Spleen (tissue), 11 donors: ENCODE data around the gene ATP2B2. TPM values are rescaled to one million over a fixed set of nuclear protein-coding genes. Genes with fewer than 3 reads are reported as not detected.
A peak's percentile ranks its signal among the peaks of the same experiment; 100 is the strongest.

Experiments used
- DNase-seq: peaks from one replicate; pipeline ENCODE4 v3.0.0-alpha.2; 2020
- H3K27ac ChIP-seq, 8 donors: fragments of 200-600 bp; sonication (generic) in 7 of 8; 1 replicate in 4 of 8; 2 replicates in 4 of 8; pipeline versions ENCODE4 v1.5.0 to v1.8.0; 2016 to 2021; ENCODE audit warnings: inconsistent platforms in 4 of 8, mild to moderate bottlenecking in 4 of 8, moderate library complexity in 1 of 8
- H3K27me3 ChIP-seq, 7 donors: fragments of 200-600 bp; sonication (generic) in 6 of 7; replicated peaks in 1 of 7; 1 replicate in 4 of 7; 2 replicates in 3 of 7; pipeline versions ENCODE4 v1.5.0 to v1.8.0; 2016 to 2021; ENCODE audit warnings: inconsistent platforms in 3 of 7, mild to moderate bottlenecking in 1 of 7
- H3K36me3 ChIP-seq, 6 donors: fragments of 200-600 bp; sonication (generic) in 5 of 6; 1 replicate in 4 of 6; 2 replicates in 2 of 6; pipeline versions ENCODE4 v1.5.0 to v1.8.0; 2016 to 2021; ENCODE audit warnings: inconsistent platforms in 2 of 6
- H3K4me1 ChIP-seq, 6 donors: fragments of 200-600 bp; sonication (generic) in 5 of 6; 1 replicate in 3 of 6; 2 replicates in 3 of 6; pipeline versions ENCODE4 v1.5.0 to v1.8.0; 2016 to 2021; ENCODE audit warnings: inconsistent platforms in 3 of 6
- H3K4me3 ChIP-seq, 8 donors: fragments of 200-600 bp; sonication (generic) in 7 of 8; 1 replicate in 4 of 8; 2 replicates in 4 of 8; pipeline versions ENCODE4 v1.5.0 to v1.8.0; 2016 to 2021; ENCODE audit warnings: inconsistent platforms in 4 of 8, mild to moderate bottlenecking in 4 of 8, moderate library complexity in 2 of 8
- H3K9me3 ChIP-seq, 8 donors: fragments of 200-600 bp; sonication (generic) in 7 of 8; 1 replicate in 4 of 8; 2 replicates in 4 of 8; pipeline versions ENCODE4 v1.5.0 to v1.8.0; 2016 to 2021; ENCODE audit warnings: inconsistent platforms in 4 of 8
- CTCF ChIP-seq, 11 experiments: fragments of 200-600 bp in 7 of 11; fragments of 450-650 bp in 4 of 11; sonication (generic) in 4 of 11; IDR thresholded peaks in 8 of 11; conservative IDR thresholded peaks in 3 of 11; 1 replicate in 7 of 11; 2 replicates in 4 of 11; pipeline versions ENCODE4 v1.4.0 to v1.8.0; 2016 to 2021; ENCODE audit warnings: antibody characterized with exemption in 11 of 11, inconsistent platforms in 4 of 11, mild to moderate bottlenecking in 1 of 11
- POLR2A ChIP-seq, 3 donors: fragments of 450-650 bp; IDR thresholded peaks; one replicate each; pipeline ENCODE4 v1.5.1; 2017; ENCODE audit warnings: antibody characterized with exemption in 3 of 3, mild to moderate bottlenecking in 1 of 3
- POLR2AphosphoS5 ChIP-seq, 3 donors: sonication (generic); formaldehyde crosslinking; IDR thresholded peaks; one replicate each; pipeline ENCODE4 v1.5.1; 2017; ENCODE audit warnings: antibody characterized with exemption in 3 of 3
- WGBS, 5 donors: extraction: QIAGEN DNeasy Blood & Tissue Kit in 3 of 5; methylation state at CpG; one replicate each; pipeline versions ENCODE4 v1.1.5 to v1.1.7; 2013 to 2018; 5-methylcytosine and 5-hydroxymethylcytosine counted together
- intact Hi-C: fragments of 100-400 bp; cut with DNase I; formaldehyde crosslinking; loops from one replicate; pipeline ENCODE4 v1.15.0; 2023; ENCODE audit warnings: low total_unique reads
- polyA plus RNA-seq, 3 donors: library from polyadenylated mRNA; stranded (reverse); fragments of 200-250 nt; gene quantifications; one replicate each; pipeline ENCODE4 v1.2.1, GENCODE V29; 2013
- total RNA-seq, 7 donors: library from RNA; depleted of rRNA in 3 of 7; stranded (reverse); fragments of >200 nt in 3 of 7; fragmentation: NEBNext Ultra II Directional in 4 of 7; extraction: Animal tissue kit (Norgen Biotek cat#: 25700) in 4 of 7; gene quantifications; one replicate each; pipeline versions ENCODE4 v1.1.0 to v1.2.1, GENCODE V29; 2016 to 2021
- donor health status: healthy with polysubstance abuse.
- donor health status: DM: no; HTN: no; CAD: no; lungs with moderate emphysema.
- donor health status: DM: no; HTN: no; CAD: no.
- donor health status: Bipolar disorder and iron deficiency.
- donor health status: healthy.
- donor health status: DM: no; HTN: no; CAD: no.
- donor health status: DM: yes; HTN: yes; CAD: no.

The ATP2B2 gene
- total and polyA plus RNA-seq, 10 donors: 0.02 to 1.5 (median 0.24) TPM; not detected in 2

GRCh38 chr3:10319804-10320203 is 185.6 kb downstream of the ATP2B2 start:
- DNase-seq: no peak
- Histone ChIP-seq H3K4me1 (peaks cover 7 to 48% (median 36%) of the 10 kb centered on the region in 6 donors), H3K4me3 (peak overlapping the region; percentile 60 to 98 (median 86)), H3K27ac (peak overlapping the region in 2 of 8 donors; percentile 85 to 86), H3K9me3 (no peaks in the 10 kb centered on the region), H3K36me3 (peaks cover 0 to 45% (median 39%) of the 10 kb centered on the region in 6 donors), H3K27me3 (no peaks in the 10 kb centered on the region)
- TF ChIP-seq CTCF (IDR thresholded peaks at IDR 0.05 in 8 of 11, conservative IDR thresholded peaks at IDR 0.05 in 3 of 11): no peak
- intact Hi-C loops: no loop called here
- WGBS, 5 donors: 4 to 40% (median 11%) methylated on average over 1 to 3 of the region's 3 CpGs

GRCh38 chr3:10319251-10319650 is 186.1 kb downstream of the ATP2B2 start:
- Histone ChIP-seq H3K4me3 (peak overlapping the region in 2 of 8 donors; percentile 82 to 89), H3K36me3 (peaks cover 0 to 51% (median 44%) of the 10 kb centered on the region in 6 donors), H3K4me1 (peaks cover 7 to 48% (median 36%) of the 10 kb centered on the region in 6 donors), H3K9me3 (no peaks in the 10 kb centered on the region), H3K27ac (no peak overlapping the region), H3K27me3 (no peaks in the 10 kb centered on the region)
- TF ChIP-seq CTCF (IDR thresholded peaks at IDR 0.05 in 8 of 11, conservative IDR thresholded peaks at IDR 0.05 in 3 of 11): no peak
- no peak for TF ChIP-seq POLR2A (IDR thresholded peaks at IDR 0.05)
- TF ChIP-seq POLR2AphosphoS5 (IDR thresholded peaks at IDR 0.05): no peak
- DNase-seq: no peak
- intact Hi-C loops: no loop called here
- WGBS, 5 donors: 64 to 75% (median 73%) methylated on average over 6 of the region's 6 CpGs

GRCh38 chr3:10317961-10318350 is 187.4 kb downstream of the ATP2B2 start:
- H3K27me3 ChIP-seq: no peaks in the 10 kb centered on the region
- intact Hi-C loops: no loop called here
- DNase-seq: no peak
- TF ChIP-seq CTCF (IDR thresholded peaks at IDR 0.05 in 8 of 11, conservative IDR thresholded peaks at IDR 0.05 in 3 of 11): no peak
- no peak for TF ChIP-seq POLR2A (IDR thresholded peaks at IDR 0.05)
- no peak for TF ChIP-seq POLR2AphosphoS5 (IDR thresholded peaks at IDR 0.05)
- H3K27ac ChIP-seq: no peak overlapping the region
- WGBS, 5 donors: 79 to 96% (median 89%) methylated on average over 3 of the region's 3 CpGs
- H3K36me3 ChIP-seq: peaks cover 0 to 64% (median 55%) of the 10 kb centered on the region in 6 donors
- no peak overlapping the region for H3K4me3 ChIP-seq
- H3K4me1 ChIP-seq: peaks cover 7 to 48% (median 36%) of the 10 kb centered on the region in 6 donors
- H3K9me3 ChIP-seq: no peaks in the 10 kb centered on the region

GRCh38 chr3:10317311-10317960 is 187.9 kb downstream of the ATP2B2 start:
- TF ChIP-seq POLR2A (IDR thresholded peaks at IDR 0.05) (no peak), POLR2AphosphoS5 (IDR thresholded peaks at IDR 0.05) (no peak), CTCF (IDR thresholded peaks at IDR 0.05 in 8 of 11, conservative IDR thresholded peaks at IDR 0.05 in 3 of 11) (no peak)
- intact Hi-C loops: no loop called here
- Histone ChIP-seq H3K4me3 (no peak overlapping the region), H3K4me1 (peaks cover 7 to 48% (median 36%) of the 10 kb centered on the region in 6 donors), H3K36me3 (peaks cover 0 to 69% (median 60%) of the 10 kb centered on the region in 6 donors), H3K9me3 (no peaks in the 10 kb centered on the region), H3K27ac (no peak overlapping the region), H3K27me3 (no peaks in the 10 kb centered on the region)
- no peak for DNase-seq
- WGBS, 5 donors: 83 to 90% (median 86%) methylated on average over 4 of the region's 4 CpGs
